Endodermal cell (in vitro differentiated cells): ENCODE data around the gene MMP1. TPM values are rescaled to one million over a fixed set of nuclear protein-coding genes. Genes with fewer than 3 reads are reported as not detected.

Experiments used
- total RNA-seq, 2 donors: library from RNA; stranded (reverse); fragmentation: NEBNext Ultra II Directional in 1 of 2; extraction: Animal tissue kit (Norgen Biotek cat#: 25700) in 1 of 2; gene quantifications; 2 replicates in 1 of 2; 3 replicates in 1 of 2; pipeline ENCODE4 v1.2.1, GENCODE V29; 2021

The MMP1 gene
- total RNA-seq, 2 donors from 2014 or later = not detected

Other genes with a start within 250 kb of the MMP1 start
- gene MMP20, start 172.8 kb downstream of the MMP1 start, total RNA-seq = not detected
- gene MMP27, start 92.4 kb downstream of the MMP1 start, total RNA-seq = not detected
- not detected for gene MMP8, start 73.2 kb downstream of the MMP1 start, total RNA-seq
- not detected for gene MMP10, start 17.5 kb downstream of the MMP1 start, total RNA-seq
- not detected for gene MMP3, start 45.4 kb upstream of the MMP1 start, total RNA-seq
- gene MMP12, start 76.8 kb upstream of the MMP1 start, total RNA-seq = not detected
- gene MMP13, start 157.6 kb upstream of the MMP1 start, total RNA-seq = not detected